C1 segment of cervical spinal cord (tissue), 14 donors: ENCODE measurements around the gene TERT.

Experiments
- DNase-seq, 14 donors: peaks; one replicate each; lab custom pipeline; 2025; lab: John Stamatoyannopoulos, UW

TERT gene

GRCh38 chr5:1318659-1319251, 23.9 kb upstream of the TERT start:
- no peak for DNase-seq

- DNase-seq = no peak
Observed at GRCh38 chr5:1317921-1318565, 23.2 kb upstream of the TERT start.

DNA sequence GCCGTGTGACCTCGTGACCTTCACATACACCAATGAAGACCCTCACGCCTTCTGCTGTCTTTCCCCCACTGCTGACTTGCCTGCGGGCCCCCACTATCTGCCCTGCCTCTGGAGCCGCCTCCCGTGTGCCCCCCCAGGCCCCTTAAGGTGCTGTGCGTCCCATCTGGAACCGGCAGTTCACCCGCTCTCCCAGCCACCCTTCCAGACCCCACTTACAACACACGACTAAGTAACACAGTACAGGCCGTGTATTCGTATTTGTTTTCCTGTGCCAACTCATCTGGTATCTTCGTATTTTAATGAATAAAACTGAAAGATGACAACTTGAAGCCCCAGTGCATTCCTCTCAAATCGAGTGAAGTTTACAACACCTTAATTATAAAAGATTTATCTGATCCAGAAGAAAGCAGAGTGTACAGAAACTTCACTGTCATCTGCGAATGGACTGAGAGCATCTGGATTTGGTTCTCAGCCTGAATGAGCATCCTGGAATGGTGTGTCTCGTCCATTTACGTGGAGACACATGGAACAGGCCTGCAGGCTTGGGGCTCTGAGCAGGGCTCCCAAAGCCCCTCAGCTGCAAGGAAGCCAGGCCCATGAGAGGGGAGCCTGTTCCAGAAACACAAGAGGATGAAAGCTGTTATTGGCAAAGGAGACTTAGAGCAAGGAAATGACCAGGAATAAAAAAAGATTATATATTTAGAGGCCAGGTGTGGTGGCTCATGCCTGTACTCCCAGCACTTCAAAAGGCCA, 21.9 kb upstream of the TERT start:
- DNase-seq = no peak

DNA sequence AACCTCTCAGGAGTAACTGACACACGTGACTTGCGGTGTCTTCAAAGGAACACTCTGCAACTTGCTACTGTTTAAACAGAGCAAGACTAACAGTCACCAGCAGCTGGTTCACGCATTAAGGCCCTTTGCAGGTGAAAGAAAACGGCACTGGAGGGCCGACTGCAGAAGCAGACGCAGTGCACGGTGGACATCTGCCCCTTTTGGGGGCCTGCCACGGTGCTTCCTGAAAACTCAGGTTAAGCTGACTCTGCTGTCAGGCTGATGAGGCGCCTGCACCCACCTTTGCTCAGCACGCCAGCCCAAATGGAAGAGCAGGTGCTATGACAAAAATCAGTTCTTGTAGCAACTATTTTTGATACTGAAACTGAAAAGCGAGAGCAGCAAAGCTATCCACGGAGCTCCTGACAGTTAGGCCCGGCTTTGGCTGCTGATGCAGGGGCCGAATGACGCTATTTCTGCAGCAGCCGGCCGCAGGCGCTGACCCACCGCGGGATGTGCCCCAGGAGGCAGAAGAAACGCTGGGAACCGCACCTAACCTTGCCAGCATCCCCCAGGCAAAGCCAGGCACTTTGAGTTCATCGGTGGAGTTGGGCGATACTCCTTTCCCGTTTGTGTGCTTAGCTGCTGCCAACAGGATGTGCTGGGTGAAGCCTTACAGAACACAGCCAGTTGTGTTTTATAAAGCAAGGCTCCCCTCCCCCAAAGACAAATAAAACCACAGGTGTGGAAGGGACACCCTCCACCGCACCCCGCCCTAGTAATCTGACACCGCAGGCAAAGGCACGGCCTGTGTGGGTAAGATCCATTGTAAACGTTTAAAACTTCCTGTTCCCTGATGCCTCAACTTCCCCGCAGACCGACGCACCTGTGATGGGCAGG, 21.1 kb upstream of the TERT start:
- DNase-seq = no peak

DNA sequence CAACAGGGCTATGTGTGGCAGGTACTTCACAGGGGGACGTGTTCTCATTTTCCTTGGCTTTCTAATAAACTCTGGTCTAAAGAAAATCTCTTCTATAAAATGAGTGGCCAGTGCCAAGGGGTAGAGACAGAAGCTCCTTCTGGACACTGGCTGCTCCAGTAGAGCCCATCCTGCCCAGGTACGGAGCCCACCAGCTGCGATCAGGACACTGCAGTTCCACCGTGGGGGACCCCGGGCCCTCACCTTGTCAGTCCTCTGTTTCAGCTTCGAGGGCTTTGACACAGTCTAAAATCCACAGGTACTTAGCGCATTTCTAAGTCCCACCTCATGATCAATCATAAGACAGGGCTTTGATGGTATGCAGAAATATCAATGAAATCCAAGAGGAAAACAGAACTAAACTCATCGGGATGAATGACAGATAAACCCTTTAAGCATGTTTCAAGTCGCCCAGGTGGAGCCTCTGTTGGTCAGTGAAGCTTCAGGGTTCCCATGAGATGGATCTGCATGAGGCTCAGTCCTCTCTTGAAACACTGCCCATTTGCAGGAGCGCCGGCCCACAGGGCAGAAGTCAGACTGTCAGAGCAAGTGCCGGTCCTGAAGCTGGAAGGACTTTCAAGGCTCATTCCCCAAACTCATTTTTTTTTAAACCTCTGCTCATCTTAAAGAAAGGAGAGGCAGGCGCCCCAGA, 20.3 kb upstream of the TERT start:
- no peak for DNase-seq

DNA sequence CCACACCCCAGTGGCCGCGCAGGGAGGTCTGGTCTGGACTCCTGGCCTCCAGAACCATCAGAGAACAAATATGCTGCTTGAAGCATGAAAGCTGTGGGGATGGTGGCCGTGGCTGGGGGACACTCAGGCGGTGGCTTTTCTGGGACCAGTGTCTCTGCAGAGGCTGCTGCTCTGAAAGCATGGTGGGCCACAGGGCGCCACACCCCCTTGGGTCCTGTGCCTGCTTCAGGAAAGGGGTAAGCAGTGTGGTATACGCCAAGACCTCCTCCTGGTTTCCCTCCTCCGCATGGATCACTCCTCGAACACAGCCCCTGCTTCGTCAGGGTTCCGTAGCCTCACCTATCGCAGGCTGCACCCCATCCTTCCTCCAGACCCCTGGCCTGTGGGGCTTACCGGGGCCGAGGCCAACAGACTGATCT, 19.7 kb upstream of the TERT start:
- no peak for DNase-seq

- no peak for DNase-seq
Observed at GRCh38 chr5:1312993-1313833, 18.3 kb upstream of the TERT start.

- no peak for DNase-seq
Observed at GRCh38 chr5:1312206-1312605, 17.3 kb upstream of the TERT start.

DNA sequence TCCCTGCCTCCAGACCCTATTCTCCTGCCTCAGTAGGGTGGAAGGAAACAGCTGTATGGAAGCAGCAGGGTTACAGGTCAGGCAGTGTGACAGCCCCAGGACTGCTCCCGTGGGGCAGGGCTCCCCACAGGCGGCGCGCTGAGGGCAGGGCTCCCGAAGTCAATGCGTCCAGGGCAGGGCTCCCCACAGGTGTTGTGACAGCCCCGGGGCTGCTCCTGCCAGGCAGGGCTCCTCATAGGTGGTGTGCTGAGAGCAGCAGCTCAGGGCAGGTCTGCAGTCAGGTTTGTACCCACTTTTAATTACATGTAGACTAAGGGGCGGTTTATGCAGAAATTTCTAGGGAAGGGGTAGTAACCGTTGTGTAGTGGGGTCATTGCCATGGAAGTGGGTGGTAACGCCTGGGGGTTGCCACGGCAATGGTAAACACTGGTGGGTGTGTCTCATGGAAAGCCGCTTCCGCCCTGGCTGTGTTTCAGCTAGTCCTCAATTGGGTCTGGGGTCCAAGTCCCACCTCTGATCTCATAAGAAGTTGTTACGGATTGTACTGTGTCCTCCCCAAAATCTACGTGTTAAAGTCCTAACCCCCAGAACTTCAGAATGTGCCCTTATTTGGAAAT, 16.7 kb upstream of the TERT start:
- DNase-seq = no peak

DNA sequence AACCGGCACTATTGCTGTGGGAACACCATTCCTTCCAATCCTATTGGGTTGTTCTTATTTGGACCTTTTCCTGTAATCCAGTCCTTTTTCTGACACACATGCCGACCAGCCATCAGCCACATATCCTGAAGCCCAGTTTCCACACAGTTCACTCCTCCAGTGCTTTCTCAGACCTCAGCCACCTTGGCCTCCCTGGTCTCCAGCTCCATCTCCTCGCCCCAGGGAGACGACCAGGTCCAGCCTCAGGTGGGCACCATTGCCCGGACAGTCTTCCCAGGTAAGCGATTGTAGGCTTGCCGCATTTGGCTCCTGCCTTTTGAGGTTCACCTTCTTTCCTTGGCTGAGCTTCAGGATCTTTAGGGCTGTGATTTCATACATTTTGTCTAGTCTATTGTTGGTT, 15.2 kb upstream of the TERT start:
- no peak for DNase-seq

DNA sequence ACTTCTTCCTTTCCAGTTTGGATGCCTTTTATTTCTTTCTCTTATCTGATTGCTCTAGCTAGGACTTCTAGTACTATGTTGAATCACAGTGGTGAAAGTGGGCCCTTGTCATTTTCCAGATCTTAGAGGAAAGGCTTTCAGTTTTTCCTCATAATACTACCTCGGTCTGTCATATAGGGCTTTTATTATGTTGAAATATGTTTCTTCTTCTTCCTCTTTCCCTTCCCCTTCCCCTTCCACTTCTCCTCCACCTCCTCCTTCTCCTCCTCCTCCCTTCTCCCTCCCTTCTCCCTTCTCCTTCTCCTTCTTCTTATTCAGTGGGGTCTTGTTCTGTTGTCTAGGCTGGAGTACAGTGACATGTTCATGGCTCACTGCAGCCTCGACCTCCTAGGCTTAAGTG, 9.2 kb upstream of the TERT start:
- no peak for DNase-seq

- no peak for DNase-seq
Observed at GRCh38 chr5:1302258-1302657, 7.4 kb upstream of the TERT start.

DNA sequence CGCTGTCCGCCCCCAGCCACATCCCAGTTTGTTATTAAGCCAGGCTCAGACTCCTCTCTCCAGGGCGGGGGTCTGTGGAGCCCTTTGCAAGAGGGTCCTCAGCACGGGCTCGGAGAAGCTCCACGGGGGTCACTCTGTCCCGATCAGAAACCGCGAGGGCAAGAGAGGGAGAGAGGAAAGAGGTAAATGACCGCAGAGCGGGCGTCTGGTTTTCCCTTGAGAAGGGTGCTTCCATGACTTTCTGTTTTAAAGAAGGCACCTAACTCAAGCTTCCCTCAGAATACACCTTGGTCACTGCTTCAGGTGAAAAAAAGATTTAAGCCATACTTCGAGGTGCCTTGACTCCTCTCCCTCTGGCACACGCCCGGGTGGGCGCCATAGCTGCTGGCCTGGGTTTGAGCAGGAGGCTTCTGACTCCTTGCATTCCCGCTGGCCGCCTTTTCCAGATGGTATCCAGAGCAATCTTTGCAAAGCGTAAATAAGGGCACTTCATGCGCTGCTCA, 5.8 kb upstream of the TERT start:
- DNase-seq = no peak

DNA sequence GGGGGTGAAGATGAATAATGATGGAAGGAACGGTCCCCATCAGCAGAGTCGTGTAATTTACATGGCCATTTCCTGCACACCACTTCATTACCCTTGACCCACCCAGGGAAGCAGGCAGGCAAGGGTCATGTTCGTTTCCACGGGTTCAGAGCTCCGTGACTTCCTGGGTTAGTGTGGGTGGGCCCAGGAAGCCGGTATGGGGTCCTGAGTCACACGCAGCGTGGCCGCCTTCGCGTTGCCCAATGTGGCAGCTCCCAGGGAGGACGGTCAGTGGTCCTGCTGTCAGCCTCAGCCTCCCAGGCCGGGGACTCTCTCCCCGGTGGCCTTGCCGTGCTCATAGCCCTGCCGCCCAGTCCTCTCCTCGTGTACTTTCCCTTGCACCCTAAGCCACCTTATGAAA, 5.1 kb upstream of the TERT start:
- no peak for DNase-seq

- DNase-seq = no peak
Observed at GRCh38 chr5:1299511-1299850, 4.6 kb upstream of the TERT start.

DNA sequence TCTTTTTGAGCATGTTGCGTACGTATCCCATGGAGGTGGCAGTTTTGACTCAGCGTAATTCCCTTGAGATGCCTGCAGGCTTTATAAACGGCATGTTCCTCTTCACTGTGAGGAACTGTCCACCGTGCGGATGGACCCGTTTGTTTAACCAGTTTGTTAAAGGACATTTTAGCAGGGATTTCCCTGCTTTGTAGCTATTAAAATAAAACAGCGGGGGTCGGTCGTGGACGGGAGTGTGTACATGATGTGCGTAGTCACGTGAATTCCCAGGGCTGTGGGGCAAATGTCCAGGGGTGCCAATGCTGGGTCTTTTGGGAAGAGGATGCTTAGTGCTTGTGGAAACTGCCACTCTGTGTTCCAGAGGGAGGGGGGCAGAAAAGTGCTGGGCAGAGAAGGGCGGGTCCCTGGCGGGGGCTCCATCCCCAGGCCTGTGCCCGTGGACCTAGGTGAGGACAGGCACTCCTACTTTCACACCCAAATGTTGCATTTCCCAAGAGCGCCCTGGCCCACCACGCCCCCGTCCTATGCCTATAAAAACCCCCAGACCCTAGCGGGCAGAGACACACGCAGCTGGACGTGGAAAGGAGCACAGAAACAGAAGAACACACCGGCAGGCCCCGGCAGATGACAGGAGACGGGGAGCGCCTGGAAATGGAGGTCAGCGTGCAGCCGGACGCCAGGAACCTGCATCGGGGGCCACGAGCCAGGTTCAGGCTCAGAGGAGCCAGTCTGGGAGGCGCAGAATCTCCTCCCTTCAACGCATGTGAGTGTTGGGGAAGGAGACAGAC, 4.0 kb upstream of the TERT start:
- no peak for DNase-seq

GRCh38 chr5:1298067-1298551, 3.2 kb upstream of the TERT start:
- DNase-seq = no peak

DNA sequence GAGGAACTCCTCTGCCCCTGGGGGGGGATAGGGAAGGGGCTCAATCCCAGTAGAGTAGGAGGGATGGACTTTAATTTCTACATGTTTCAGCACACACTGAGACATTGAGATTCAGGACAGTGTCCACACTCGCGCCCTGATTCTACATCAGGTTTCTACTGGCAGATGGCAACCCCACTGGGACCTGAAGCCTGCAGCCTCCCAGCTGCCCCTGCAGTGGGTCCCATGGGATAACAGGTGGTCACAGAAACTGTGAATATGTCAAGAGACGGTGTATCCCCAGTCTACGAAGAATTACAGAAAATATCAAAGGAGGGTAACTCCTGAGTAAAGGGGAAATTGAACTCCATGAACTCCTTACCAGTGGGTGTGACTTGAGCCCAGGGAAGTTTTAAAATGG, 2.4 kb upstream of the TERT start:
- DNase-seq = no peak

DNA sequence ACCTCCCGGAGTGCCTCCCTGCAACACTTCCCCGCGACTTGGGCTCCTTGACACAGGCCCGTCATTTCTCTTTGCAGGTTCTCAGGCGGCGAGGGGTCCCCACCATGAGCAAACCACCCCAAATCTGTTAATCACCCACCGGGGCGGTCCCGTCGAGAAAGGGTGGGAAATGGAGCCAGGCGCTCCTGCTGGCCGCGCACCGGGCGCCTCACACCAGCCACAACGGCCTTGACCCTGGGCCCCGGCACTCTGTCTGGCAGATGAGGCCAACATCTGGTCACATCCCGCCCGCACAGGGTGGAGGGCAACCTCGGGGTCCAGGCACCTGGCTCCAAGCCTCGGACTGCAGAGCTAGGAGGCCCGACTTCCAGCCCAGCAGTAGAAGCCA, 776 bp upstream of the TERT start:
- no peak for DNase-seq
